ENCODE results near the gene CNN3. TPM values are rescaled to one million over a fixed set of nuclear protein-coding genes. Genes with fewer than 3 reads are reported as not detected.

CNN3 gene
- total RNA-seq, 2 experiments from 2014 or later: 1.6 TPM

GRCh38 chr1:94905207-94905606, 21.7 kb downstream of the CNN3 start:
- peaks cover 3% of the 10 kb centered on the region for H3K27me3 Mint-ChIP-seq
- H3K4me1 Mint-ChIP-seq: no peaks in the 10 kb centered on the region
- no peaks in the 10 kb centered on the region for H3K36me3 Mint-ChIP-seq (ENCODE audit: low read depth)
- POLR2A ChIA-PET: no interaction called here
- H3K4me3 Mint-ChIP-seq: no peak overlapping the region
- H3K9me3 Mint-ChIP-seq: no peaks in the 10 kb centered on the region
- no peak for DNase-seq
- CTCF ChIA-PET: no interaction called here
- no peak overlapping the region for H3K27ac Mint-ChIP-seq

- CTCF ChIA-PET: no interaction called here
- DNase-seq: no peak
- no peaks in the 10 kb centered on the region for H3K9me3 Mint-ChIP-seq
- no peak overlapping the region for H3K27ac Mint-ChIP-seq
- POLR2A ChIA-PET: no interaction called here
- no peak overlapping the region for H3K4me3 Mint-ChIP-seq
- no peaks in the 10 kb centered on the region for H3K4me1 Mint-ChIP-seq
- peaks cover 3% of the 10 kb centered on the region for H3K27me3 Mint-ChIP-seq
- no peaks in the 10 kb centered on the region for H3K36me3 Mint-ChIP-seq (ENCODE audit: low read depth)
Observed at GRCh38 chr1:94903280-94904009, 23.5 kb downstream of the CNN3 start.

- Mint-ChIP-seq H3K27me3 (peaks cover 6% of the 10 kb centered on the region), H3K4me3 (no peak overlapping the region), H3K36me3 (ENCODE audit: low read depth) (no peaks in the 10 kb centered on the region), H3K4me1 (no peaks in the 10 kb centered on the region), H3K9me3 (no peaks in the 10 kb centered on the region), H3K27ac (no peak overlapping the region)
- ChIA-PET POLR2A (no interaction called here), CTCF (no interaction called here)
- DNase-seq: no peak
Observed at GRCh38 chr1:94901841-94902240, 25.1 kb downstream of the CNN3 start.

- ChIA-PET CTCF (no interaction called here), POLR2A (no interaction called here)
- no peaks in the 10 kb centered on the region for H3K9me3 Mint-ChIP-seq
- no peak for DNase-seq
- H3K4me1 Mint-ChIP-seq: no peaks in the 10 kb centered on the region
- H3K36me3 Mint-ChIP-seq (ENCODE audit: low read depth): no peaks in the 10 kb centered on the region
- peaks cover 8% of the 10 kb centered on the region for H3K27me3 Mint-ChIP-seq
- H3K27ac Mint-ChIP-seq: no peak overlapping the region
- H3K4me3 Mint-ChIP-seq: no peak overlapping the region
Observed at GRCh38 chr1:94899756-94900155, 27.2 kb downstream of the CNN3 start.

- no peak for DNase-seq
- Mint-ChIP-seq H3K4me3 (no peak overlapping the region), H3K27me3 (peaks cover 12% of the 10 kb centered on the region), H3K27ac (no peak overlapping the region), H3K4me1 (no peaks in the 10 kb centered on the region), H3K36me3 (ENCODE audit: low read depth) (no peaks in the 10 kb centered on the region), H3K9me3 (no peaks in the 10 kb centered on the region)
- CTCF ChIA-PET: no interaction called here
- POLR2A ChIA-PET: no interaction called here
Observed at GRCh38 chr1:94898491-94899385, 28.2 kb downstream of the CNN3 start.

GRCh38 chr1:94895518-94895917, 31.4 kb downstream of the CNN3 start:
- no peaks in the 10 kb centered on the region for H3K36me3 Mint-ChIP-seq (ENCODE audit: low read depth)
- H3K4me3 Mint-ChIP-seq: no peak overlapping the region
- POLR2A ChIA-PET: no interaction called here
- no peak overlapping the region for H3K27ac Mint-ChIP-seq
- H3K27me3 Mint-ChIP-seq: peaks cover 10% of the 10 kb centered on the region
- no peaks in the 10 kb centered on the region for H3K4me1 Mint-ChIP-seq
- CTCF ChIA-PET: no interaction called here
- no peaks in the 10 kb centered on the region for H3K9me3 Mint-ChIP-seq
- no peak for DNase-seq

- no peak overlapping the region for H3K4me3 Mint-ChIP-seq
- no peak for DNase-seq
- no peaks in the 10 kb centered on the region for H3K9me3 Mint-ChIP-seq
- H3K36me3 Mint-ChIP-seq (ENCODE audit: low read depth): no peaks in the 10 kb centered on the region
- peaks cover 10% of the 10 kb centered on the region for H3K27me3 Mint-ChIP-seq
- POLR2A ChIA-PET: no interaction called here
- H3K4me1 Mint-ChIP-seq: no peaks in the 10 kb centered on the region
- H3K27ac Mint-ChIP-seq: no peak overlapping the region
- CTCF ChIA-PET: no interaction called here
Observed at GRCh38 chr1:94894630-94895029, 32.3 kb downstream of the CNN3 start.

- Mint-ChIP-seq H3K36me3 (ENCODE audit: low read depth) (no peaks in the 10 kb centered on the region), H3K27ac (no peak overlapping the region), H3K4me1 (no peaks in the 10 kb centered on the region), H3K4me3 (no peak overlapping the region), H3K9me3 (no peaks in the 10 kb centered on the region), H3K27me3 (peaks cover 9% of the 10 kb centered on the region)
- ChIA-PET POLR2A (no interaction called here), CTCF (no interaction called here)
- no peak for DNase-seq
Observed at GRCh38 chr1:94892604-94893254, 34.2 kb downstream of the CNN3 start.

GRCh38 chr1:94888201-94888600, 38.7 kb downstream of the CNN3 start:
- POLR2A ChIA-PET: no interaction called here
- no peaks in the 10 kb centered on the region for H3K9me3 Mint-ChIP-seq
- CTCF ChIA-PET: no interaction called here
- no peak for DNase-seq
- H3K36me3 Mint-ChIP-seq (ENCODE audit: low read depth): no peaks in the 10 kb centered on the region
- no peak overlapping the region for H3K27ac Mint-ChIP-seq
- H3K4me1 Mint-ChIP-seq: peaks cover 6% of the 10 kb centered on the region
- H3K27me3 Mint-ChIP-seq: no peaks in the 10 kb centered on the region
- H3K4me3 Mint-ChIP-seq: no peak overlapping the region

GRCh38 chr1:94887603-94888171, 39.2 kb downstream of the CNN3 start:
- no peak for DNase-seq
- Mint-ChIP-seq H3K9me3 (no peaks in the 10 kb centered on the region), H3K27ac (no peak overlapping the region), H3K36me3 (ENCODE audit: low read depth) (no peaks in the 10 kb centered on the region), H3K4me1 (peaks cover 6% of the 10 kb centered on the region), H3K4me3 (no peak overlapping the region), H3K27me3 (no peaks in the 10 kb centered on the region)
- CTCF ChIA-PET: no interaction called here
- POLR2A ChIA-PET: no interaction called here

- Mint-ChIP-seq H3K27ac (no peak overlapping the region), H3K4me3 (no peak overlapping the region), H3K9me3 (no peaks in the 10 kb centered on the region), H3K36me3 (ENCODE audit: low read depth) (no peaks in the 10 kb centered on the region), H3K27me3 (no peaks in the 10 kb centered on the region), H3K4me1 (peaks cover 6% of the 10 kb centered on the region)
- ChIA-PET CTCF (no interaction called here), POLR2A (no interaction called here)
- DNase-seq: no peak
Observed at GRCh38 chr1:94887106-94887505, 39.8 kb downstream of the CNN3 start.

- H3K4me3 Mint-ChIP-seq: no peak overlapping the region
- ChIA-PET CTCF (no interaction called here), POLR2A (no interaction called here)
- peaks cover 6% of the 10 kb centered on the region for H3K4me1 Mint-ChIP-seq
- no peak for DNase-seq
- H3K9me3 Mint-ChIP-seq: no peaks in the 10 kb centered on the region
- H3K27ac Mint-ChIP-seq: no peak overlapping the region
- H3K27me3 Mint-ChIP-seq: no peaks in the 10 kb centered on the region
- no peaks in the 10 kb centered on the region for H3K36me3 Mint-ChIP-seq (ENCODE audit: low read depth)
Observed at GRCh38 chr1:94886361-94886760, 40.5 kb downstream of the CNN3 start.

GRCh38 chr1:94884507-94884906, 42.4 kb downstream of the CNN3 start:
- H3K27ac Mint-ChIP-seq: no peak overlapping the region
- H3K4me3 Mint-ChIP-seq: no peak overlapping the region
- no peaks in the 10 kb centered on the region for H3K27me3 Mint-ChIP-seq
- ChIA-PET CTCF (interaction anchor here (1.4 kb wide), 1 partner anchor 30 kb away, joined by 3 read pairs; no protein-coding TSS in a partner anchor), POLR2A (no interaction called here)
- no peaks in the 10 kb centered on the region for H3K36me3 Mint-ChIP-seq (ENCODE audit: low read depth)
- H3K9me3 Mint-ChIP-seq: no peaks in the 10 kb centered on the region
- peaks cover 6% of the 10 kb centered on the region for H3K4me1 Mint-ChIP-seq
- no peak for DNase-seq
